ENCODE data around the gene MKNK2. TPM values are rescaled to one million over a fixed set of nuclear protein-coding genes. Genes with fewer than 3 reads are reported as not detected.
A peak's percentile ranks its signal among the peaks of the same experiment; 100 is the strongest.

MKNK2 gene
- total and polyA plus RNA-seq, 10 of the 15 experiments (the other 5 are each of a cell fraction or from before 2014, with no cell fraction given) = 9.6 to 365 (median 69.9) TPM

DNA sequence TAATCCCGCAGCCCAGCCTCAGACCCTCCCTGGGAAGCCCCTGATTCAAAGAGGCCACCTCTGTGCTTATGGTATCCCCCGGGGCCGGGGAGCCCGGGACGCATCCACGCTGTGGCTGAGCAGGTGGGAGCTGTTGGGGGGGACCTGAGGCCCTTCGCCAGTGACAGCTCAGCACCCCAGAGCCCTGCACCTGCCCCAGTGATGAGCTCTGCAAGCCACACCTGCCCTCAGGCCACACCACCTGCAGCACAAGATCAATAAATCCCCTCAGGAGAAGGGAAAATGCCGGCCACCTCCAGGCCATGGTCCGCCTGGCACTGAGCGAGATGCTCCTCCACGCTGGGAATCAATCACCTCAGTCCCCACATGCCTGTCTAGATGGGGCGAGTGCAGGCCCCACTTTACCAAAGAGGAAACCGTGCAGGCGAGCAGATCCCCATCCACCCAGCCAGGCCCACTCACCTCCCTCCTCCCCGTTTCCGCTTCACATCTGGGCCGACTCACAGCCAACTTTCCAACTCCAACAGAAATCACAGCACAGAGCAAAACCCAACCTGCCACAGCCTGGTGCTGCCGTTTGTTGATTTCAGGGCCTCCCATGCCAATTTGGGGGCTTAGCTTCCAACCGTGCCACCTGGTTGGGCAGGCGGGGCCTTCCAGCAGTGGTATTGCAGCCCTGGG is 32.3 kb upstream of the MKNK2 start (continued):
- TF ChIP-seq PBX3 (IDR thresholded peaks at IDR 0.05; ENCODE audit: insufficient replicate concordance, low read depth, low read length) = no peak
- no peak for TF ChIP-seq NR2C2 (IDR thresholded peaks at IDR 0.05; ENCODE audit: borderline replicate concordance, control insufficient read depth, insufficient read length, low read depth)
- TF ChIP-seq DPF2 (IDR thresholded peaks at IDR 0.05) = peak; percentile 13; the same call in 1 of the 2 replicates
- TF ChIP-seq ASH2L (IDR thresholded peaks at IDR 0.05; ENCODE audit: borderline replicate concordance, low read depth) = no peak
- no peak for TF ChIP-seq BACH1 (IDR thresholded peaks at IDR 0.05; ENCODE audit: borderline replicate concordance)
- TF ChIP-seq POLR2A (IDR thresholded peaks at IDR 0.05; ENCODE audit: low read depth, low read length) = peak; percentile 69
- 0 out of 4 replicates have a peak, but pooled peaks of 1 of the 2 experiments have one; percentile 14 for TF ChIP-seq SRF (IDR thresholded peaks at IDR 0.05; ENCODE audit: low read depth in 2 of 2, low read length in 2 of 2)
- TF ChIP-seq EED (IDR thresholded peaks at IDR 0.05; ENCODE audit: low read depth) = peak; percentile 33; the same call in 1 of the 2 replicates
- no peak for TF ChIP-seq GABPA (IDR thresholded peaks at IDR 0.05; ENCODE audit: low read depth)
- TF ChIP-seq RUNX3 (IDR thresholded peaks at IDR 0.05; ENCODE audit: low read length) = no peak
- 0 out of 2 replicates have a peak, but pooled peaks have one; percentile 58 for TF ChIP-seq HDGF (IDR thresholded peaks at IDR 0.05)
- TF ChIP-seq ESRRA (IDR thresholded peaks at IDR 0.05; ENCODE audit: low read length) = no peak
- TF ChIP-seq SIN3A (IDR thresholded peaks at IDR 0.05; ENCODE audit: low read depth, low read length) = 0 out of 2 replicates have a peak, but pooled peaks have one; percentile 38
